LNCAP (cell line): ENCODE measurements around the gene CGB5.
A peak's percentile ranks its signal among the peaks of the same experiment; 100 is the strongest.
"Not testable (repeated sequence)": the region's sequence is repeated elsewhere in the genome, so short reads cannot be mapped to it uniquely, and the experiment has no call there.

Experiments
- TF ChIP-seq, protein P1 (sequence below): fragments of 450-650 bp; IDR thresholded peaks from 2 replicates; pipeline ENCODE4 v1.5.1; 2017; ENCODE audit warnings: mild to moderate bottlenecking

Gene CGB5

DNA sequence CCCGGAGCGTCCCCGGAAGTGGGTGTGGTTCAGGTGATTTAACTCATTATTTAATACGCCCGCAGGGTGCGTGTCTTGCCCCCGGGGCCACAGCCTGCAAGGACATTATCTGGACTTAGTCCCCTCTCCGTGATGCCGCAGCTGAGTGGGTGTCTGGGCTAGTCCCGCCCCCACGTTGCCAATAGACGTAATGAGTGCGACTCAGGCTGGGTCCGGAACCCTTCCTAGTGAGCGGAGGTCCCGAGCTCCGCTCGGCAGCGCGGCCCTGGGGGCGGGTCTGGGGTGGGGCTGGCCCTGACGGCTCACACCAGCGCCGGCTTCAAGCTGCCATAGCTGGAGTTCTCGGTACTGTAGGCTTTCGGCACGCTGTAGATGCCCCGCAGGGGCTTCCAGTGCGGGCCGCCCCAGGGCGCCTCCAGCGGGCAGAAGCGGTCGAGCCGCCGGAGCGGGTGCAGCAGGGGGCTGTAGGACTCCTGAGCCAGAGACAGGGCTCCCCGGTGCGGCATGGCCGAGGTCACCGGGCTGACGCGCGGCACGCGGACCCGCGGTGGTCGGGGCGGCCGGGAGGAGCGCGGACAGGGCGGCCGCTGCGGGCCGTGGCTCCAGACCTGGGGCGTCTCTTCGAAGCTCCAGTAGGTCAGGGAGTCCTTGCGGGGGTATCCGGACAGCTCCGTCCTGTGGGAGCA, 25.8 kb upstream of the CGB5 start:
- TF ChIP-seq, protein P1, sequence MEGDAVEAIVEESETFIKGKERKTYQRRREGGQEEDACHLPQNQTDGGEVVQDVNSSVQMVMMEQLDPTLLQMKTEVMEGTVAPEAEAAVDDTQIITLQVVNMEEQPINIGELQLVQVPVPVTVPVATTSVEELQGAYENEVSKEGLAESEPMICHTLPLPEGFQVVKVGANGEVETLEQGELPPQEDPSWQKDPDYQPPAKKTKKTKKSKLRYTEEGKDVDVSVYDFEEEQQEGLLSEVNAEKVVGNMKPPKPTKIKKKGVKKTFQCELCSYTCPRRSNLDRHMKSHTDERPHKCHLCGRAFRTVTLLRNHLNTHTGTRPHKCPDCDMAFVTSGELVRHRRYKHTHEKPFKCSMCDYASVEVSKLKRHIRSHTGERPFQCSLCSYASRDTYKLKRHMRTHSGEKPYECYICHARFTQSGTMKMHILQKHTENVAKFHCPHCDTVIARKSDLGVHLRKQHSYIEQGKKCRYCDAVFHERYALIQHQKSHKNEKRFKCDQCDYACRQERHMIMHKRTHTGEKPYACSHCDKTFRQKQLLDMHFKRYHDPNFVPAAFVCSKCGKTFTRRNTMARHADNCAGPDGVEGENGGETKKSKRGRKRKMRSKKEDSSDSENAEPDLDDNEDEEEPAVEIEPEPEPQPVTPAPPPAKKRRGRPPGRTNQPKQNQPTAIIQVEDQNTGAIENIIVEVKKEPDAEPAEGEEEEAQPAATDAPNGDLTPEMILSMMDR: peak; percentile 25; the same call in 1 of the 2 replicates

DNA sequence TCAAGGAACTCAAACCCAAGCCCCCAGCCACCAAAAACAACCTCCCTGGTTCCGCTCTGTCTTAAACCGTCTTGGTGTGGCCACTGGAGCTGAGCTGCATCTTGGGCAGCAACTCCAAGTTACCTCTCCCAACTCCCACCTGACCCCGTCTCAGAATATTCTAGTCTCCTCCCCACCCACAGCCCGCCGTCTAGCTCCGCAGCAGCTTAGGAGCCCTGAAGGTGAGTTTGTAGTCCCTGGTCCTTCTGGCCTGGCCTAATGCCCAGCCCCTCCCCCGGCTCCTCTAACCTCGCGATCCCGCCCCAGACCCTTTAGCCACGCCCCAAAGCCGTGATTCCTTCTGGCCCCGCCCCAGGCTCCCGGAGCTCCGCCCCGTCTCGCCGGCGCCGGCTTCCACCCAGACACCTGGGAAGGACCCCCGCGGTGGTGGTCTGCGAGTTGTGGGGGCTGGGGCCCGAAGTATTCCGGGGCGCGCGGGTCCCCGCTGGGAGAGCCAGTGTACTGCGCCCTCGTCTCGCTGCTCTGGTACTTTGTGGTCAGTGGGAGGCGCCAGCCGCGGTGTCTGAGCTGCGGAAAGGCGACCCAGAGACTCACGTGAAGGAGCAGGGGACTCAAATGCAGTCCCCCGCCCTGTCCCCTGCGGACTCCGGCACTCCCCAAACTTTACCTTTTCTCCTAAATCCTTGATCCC, 24.3 kb upstream of the CGB5 start:
- TF ChIP-seq, protein P1: no peak

DNA sequence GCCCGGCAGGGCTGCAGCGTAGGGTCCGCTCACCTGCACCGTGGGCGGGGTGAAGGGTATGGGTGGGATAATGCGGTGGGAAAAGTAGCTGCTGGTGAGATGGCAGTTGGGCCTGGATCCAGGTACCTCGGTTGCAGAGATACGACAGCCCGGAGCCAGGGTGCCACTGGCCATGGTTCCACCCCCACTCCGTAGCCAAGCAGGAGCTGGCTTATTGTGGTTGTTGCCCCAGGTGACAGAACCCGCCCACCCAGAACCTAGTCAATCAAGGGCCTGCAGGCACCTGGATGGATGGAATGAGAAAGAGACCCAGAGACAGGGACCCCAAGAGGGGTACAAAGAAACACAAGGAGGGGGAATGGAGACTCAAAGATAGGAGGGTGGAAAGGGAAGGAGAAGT, 23.3 kb upstream of the CGB5 start:
- TF ChIP-seq, protein P1: no peak

DNA sequence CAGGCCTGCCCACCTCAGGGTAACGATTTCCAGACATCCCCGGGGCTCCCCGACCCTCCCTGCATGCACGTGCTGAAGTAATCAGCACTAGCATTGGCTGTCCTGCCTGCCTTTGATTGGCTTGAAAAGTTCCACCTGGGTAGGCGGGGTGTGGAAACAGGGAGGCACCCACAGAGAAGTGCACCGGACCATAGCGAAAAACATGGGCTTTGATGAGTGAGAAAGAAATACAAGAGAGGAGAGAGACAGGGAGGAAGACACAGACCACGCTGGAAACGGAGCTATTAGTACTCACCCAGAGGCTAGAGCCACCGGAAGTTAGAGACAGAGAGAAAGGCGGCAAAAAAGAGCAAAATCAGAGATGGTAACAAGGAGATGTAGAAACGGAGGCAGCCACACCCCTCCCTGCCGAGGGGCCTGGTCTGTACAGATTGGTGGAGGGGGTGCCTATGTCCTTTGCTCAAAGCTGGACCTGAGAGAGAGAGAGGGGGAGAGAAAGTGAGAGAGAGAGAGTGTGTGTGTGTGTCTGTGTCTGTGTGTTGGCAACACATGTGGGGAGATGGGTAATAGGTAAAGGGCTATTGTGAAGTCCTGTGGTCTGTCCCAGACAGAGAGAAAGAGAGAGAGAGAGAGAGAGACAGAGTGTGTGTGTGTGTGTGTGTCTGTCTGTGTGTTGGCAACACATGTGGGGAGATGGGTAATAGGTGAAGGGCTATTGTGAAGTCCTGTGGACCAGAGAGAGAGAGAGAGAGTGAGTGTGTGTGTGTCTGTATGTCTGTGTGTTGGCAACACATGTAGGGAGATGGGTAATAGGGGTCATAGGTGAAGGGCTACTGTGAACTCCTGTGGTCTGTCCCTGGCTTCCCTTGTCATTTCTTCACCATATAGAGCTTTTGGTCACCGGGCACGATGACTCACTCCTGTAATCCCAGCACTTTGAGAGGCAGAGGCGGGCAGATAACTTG, 22.4 kb upstream of the CGB5 start:
- TF ChIP-seq, protein P1: no peak

DNA sequence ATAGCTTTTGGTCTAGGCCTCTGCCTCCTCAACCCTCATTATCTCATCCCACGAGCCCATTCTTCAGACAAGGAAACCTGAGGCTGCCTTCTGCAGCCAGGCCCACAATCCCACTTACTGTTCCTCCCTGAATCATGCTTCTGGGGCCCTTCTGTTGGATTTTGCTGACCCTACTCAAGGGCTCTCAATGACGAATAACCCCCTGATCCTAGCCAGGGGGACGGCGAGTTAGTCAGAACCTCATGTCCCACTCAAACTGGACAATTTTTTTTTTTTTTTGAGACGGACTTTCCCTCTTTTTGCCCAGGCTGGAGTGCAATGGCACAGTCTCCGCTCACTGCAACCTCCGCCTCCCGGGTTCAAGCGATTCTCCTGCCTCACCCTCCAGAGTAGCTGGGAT, 21.5 kb upstream of the CGB5 start:
- TF ChIP-seq, protein P1: no peak

DNA sequence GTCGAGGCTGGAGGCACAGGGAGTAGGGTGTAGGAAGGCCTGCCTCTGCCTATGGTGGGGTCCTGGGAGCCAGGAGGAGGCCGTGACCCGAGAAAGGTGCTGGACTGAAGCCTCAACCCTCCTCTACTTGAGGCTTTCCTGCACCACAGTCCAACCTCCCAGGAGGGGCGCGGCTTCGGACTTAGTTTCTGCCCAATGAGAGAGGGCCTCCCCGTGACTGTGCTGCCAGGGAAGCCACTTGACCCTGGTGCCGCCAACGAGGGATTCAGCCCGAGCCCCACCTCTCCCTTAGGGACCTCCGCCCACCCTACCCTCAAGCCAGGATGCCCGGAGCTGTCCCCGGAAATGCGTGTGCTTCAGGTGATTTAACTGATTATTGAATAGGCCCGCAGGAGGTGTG, 19.4 kb upstream of the CGB5 start, which contains the start of gene CGB3:
TSS of gene CGB3 (minus strand) at position 101 of the 400 bp plus-strand sequence. CDS start 362 bp downstream, outside the sequence.
- TF ChIP-seq, protein P1: not testable (repeated sequence)

DNA sequence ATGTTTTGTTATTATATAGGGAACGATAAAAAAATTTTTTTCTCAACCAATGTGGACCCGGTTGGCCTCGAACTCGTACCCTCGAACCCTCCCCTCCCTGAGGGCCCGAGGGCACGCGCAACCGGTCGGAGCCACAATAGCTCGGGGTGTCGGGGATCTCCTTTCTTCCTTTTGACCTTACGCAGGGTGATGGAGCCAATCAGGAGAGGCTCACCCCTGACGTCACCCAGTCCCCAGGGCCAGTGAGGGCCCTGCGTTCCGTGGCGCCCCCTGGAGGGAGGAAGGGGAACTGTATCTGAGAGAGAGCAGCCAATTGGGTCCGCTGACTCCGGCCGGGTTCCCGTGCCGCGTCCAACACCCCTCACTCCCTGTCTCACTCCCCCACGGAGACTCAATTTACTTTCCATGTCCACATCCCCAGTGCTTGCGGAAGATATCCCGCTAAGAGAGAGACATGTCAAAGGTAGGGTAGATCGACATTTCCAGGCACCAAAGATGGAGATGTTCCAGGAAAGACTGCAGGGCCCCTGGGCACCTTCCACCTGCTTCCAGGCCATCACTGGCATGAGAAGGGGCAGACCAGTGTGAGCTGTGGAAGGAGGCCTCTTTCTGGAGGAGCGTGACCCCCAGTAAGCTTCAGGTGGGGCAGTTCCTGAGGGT, 11.9 kb upstream of the CGB5 start, which contains the start of gene CGB2:
TSS of gene CGB2 (plus strand) at position 249 of the 660 bp plus-strand sequence. CDS start at position 455, 206 bp downstream.
- TF ChIP-seq, protein P1: peak; percentile 35; the same call in 1 of the 2 replicates
